Measurements from ENCODE around the gene PLXNA4.

- TF ChIP-seq CTCF (IDR thresholded peaks at IDR 0.05) (no peak), POLR2A (IDR thresholded peaks at IDR 0.05) (no peak)
Measured at GRCh38 chr7:132190683-132191082, 385.6 kb downstream of the PLXNA4 start.
